Medulla oblongata (tissue), 1 donor: ENCODE results near the gene PROZ.

Experiments
- DNase-seq: peaks from one replicate; pipeline ENCODE4 v3.0.0-alpha.2; 2015; ENCODE audit errors: extremely low spot score

PROZ gene

GRCh38 chr13:113120300-113121182, 37.9 kb upstream of the PROZ start:
- DNase-seq: no peak

- no peak for DNase-seq
Measured at GRCh38 chr13:113121183-113121927, 37.1 kb upstream of the PROZ start.

DNA sequence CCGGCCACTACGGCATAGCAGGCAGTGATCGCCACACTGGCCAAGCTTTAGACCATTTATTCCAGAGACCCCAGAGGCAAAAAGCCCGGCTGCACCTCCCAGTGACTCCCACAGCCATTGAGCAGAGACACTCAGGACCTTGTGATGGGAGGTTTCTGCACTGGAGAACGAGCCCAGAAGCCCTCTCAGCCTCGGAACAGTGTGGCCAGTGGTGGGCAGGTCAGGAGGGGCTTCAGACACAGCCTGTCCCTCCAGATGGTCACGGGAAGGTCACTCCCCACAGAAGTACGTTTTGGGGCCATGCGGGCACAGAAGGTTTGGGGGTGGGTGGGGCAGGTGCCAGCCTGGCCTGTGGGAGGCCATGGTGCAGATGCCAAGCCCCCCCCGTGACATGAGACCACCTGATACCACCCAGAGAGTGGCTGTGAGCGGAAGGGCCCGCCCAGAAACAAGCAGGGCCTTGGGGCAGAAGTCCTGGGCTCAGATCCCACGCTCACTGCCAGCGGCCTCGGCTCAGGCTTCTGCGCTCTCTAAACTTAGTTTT, 36.4 kb upstream of the PROZ start:
- no peak for DNase-seq

DNA sequence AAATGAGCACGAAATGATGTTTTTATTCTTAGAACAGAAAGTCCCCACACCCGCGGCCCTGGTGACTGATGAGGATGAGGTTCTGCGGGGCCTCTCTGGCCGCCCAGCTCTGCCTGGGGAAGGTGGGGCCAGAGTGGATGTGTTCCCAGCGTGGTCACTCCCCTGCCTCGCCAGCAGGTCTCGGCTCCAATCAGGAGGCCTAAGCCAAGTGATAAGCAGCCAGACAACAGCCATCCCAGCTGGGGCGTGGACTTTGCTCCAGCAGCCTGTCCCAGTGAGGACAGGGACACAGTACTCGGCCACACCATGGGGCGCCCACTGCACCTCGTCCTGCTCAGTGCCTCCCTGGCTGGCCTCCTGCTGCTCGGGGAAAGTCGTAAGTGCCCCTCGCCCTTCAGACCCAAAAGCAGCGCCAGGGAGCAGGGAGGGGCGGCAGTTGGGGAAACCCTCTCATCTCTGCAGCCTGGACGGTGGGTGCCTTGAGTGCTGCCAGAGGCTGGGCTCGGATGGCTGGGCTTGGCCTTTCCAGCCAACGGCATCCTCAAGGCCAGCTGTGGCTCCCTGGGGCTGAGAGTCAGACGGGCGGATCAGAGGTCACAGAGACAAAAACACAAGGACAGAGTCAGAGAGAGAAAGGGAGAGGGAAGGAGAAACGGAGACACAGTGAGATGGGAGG, 35.8 kb upstream of the PROZ start, which contains the start of gene F10:
F10 (plus strand) TSS at position 250 of the 676 bp plus-strand sequence; CDS start at position 307, 57 bp downstream.
- no peak for DNase-seq

DNA sequence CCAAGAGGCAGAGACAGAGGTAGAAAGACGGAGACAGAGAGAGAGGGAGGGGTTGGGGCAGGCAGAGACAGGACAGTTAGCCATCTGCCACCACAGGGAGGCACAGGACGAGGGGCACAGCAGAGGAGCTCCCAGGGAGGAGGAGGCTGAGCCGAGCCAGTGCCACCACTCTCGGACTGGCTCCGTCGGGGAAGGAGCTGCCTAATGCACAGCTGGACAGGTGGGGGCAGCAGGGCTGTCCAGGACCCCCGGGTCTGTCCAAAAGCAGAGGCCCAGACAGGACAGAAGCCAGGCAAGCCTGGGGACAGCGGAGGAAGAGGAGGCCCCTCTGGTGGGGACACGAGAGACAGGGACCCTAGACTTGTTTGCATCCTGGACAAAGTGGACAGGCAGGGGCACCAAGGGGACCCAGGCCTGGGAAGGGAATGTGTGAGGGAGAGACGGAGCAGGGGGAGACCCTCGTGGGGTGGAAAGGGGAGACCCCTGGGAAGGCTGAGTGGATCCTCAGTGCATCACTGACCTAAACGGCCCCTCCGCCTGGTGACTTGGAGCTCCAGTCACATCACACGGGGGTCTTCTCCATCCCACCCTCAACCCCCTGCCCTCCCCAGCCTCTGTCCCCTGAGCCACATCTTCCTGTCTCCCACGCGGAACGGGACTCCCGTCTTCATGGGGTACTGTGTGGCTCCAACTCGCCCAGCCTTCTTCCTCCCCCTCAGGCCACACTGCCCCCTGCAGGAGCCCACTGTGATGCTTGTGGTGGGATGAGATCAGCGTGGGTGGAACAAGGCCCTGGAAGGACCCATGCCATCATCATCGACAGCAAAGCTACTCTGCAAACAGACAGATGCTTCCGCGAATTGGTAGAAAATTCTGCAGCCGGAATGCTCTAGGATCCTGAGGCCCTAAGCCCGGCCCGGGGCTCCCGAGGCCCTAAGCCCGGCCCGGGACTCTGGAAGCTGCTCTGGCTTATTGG, 34.9 kb upstream of the PROZ start:
- no peak for DNase-seq

GRCh38 chr13:113124211-113124970, 34.1 kb upstream of the PROZ start:
- DNase-seq: no peak

GRCh38 chr13:113125506-113126264, 32.8 kb upstream of the PROZ start:
- no peak for DNase-seq

- no peak for DNase-seq
Measured at GRCh38 chr13:113126265-113127150, 31.9 kb upstream of the PROZ start.

GRCh38 chr13:113129480-113129879, 29.0 kb upstream of the PROZ start:
- no peak for DNase-seq

DNA sequence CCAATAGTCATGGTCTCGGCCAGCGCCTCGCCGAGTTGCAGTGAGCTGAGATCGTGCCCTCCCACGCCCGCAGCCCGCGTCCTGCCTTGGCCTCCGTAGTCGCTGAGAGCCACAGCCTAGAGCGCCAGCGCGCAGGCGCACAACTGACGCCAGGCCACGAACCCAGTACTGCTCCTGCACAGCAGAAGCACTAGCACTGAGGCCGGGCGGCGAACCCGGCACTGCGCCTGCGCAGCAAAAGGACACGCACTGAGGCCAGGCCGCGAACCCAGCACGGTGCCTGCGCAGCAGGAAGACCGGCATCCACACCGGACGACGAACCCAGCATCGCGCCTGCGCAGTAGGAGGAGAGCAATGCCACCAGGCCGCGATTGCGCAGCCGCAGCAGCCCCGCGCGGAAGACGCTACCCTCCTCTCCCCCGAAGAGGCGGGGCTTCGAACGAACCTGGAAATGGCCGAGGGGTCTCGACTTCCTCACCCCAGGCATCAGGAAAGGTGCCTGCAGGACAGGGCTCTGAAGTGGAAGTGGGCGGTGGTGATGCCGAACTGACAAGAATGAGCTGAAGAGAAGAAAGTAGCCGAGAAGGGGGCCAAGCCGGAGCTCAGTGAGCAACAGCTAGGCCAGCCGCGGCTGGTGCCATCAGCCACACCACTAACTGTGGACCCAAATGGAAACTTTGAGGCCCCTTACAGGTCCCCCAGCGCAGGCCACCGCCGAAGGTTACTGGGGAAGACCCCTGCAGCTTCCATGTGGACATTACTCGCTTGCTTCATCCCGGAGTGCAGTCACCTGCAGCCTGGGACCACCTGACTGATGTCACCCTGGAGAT, 28.3 kb upstream of the PROZ start:
- DNase-seq: no peak

DNA sequence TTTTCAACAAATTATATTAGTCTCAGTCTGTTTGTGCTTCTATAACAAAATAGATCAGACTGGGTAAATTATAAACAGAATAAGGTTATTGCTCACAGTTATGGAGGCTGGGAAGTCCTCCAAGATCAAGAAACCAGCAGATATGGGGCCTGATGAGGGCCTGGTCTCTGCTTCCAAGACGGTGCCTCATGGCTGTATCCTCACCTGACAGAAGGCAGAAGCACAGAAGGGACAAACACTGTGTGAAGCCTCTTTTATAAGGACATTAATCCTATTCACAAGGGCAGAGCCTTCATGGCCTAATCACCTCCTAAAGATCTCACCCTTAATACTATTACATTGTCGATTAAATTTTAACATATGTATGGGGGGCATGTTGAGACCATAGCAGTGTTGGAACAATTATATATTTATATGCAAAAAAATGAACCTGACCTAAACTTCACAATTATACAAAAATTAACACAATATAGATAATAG, 23.1 kb upstream of the PROZ start:
- DNase-seq: no peak

DNA sequence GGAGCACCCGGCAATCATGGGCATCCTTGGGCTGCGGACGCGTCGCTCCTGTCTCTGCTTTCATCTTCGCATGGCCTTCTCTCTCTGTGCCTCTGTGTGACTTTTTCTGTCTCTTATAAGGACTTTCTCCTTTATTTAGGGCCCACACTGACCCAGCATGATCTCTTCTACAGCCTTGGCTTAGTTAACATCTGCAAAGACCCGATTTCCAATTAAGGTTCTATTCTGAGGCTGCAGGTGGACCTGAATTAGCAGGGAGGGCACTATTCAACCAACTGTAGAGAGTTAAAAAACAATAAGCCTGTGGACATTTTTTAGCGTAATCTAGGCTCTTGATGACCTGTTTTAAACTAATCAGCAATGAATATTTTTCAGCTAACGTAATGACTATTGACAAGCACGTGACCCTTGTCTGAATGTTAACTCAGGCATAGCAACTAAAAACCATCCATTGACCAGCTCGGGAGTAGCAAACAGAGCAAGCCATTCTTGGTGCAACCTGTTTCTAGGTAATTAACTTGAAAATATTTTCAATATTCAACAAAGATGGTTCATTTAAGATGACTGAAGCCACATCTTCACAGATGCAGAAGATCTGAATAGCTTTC, 20.7 kb upstream of the PROZ start:
- DNase-seq: no peak

- no peak for DNase-seq
Measured at GRCh38 chr13:113138792-113139551, 19.5 kb upstream of the PROZ start.

DNA sequence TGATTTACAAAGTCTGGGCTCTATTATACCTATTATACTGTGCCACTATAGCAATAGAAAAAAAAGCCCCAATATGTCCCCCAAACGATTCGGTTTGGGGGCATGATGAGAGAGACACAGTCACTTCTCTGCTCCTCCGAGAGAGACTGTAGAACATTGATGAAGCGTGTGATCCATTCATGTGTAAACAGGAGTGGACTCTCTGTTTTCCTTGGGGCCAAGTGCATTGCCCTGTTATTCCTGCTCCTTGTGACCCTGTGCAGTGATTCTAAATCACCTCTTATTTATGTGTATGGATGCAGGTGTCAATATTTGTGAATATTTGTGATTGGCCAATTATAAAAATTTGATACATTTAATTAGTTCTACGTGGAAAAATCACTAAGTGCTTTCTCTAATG, 18.9 kb upstream of the PROZ start:
- DNase-seq: no peak

DNA sequence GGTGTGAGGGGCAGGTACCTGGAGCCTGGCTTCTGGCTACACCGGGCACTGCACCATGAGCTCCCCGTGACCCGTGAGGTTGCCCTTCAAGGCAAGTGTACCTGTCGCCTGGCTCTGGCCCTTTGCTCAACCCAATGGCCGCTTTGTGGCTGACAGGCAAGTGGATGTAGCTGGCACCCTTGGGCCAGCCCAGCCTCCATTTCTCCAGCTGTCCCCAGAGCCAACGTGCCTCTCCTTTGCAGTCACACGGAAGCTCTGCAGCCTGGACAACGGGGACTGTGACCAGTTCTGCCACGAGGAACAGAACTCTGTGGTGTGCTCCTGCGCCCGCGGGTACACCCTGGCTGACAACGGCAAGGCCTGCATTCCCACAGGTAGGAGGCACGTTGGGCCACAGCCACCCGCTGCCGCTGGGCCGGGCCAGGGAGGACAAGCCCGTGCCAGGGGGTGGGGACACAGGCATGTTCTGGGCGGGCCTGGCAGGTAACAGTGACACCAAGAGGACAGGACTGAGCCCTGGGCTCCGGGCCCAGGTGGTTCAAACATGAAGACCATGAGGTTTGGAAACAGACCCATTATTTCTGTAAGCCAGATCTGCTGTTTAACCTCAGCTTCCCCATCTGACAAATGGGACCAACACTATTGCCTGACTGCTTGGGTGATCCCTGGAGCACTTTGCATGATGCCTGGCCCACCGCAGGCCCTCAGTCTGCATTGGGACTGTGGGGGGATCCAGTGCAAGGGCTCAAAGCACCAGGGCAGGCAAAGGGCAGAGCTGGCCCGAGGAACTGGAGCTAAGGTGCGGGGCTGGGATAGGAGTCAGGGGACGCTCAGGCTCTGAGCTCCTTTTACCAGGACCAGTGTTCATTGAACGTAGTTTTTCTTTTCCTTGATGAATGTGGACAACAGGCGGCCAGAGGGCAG, 17.5 kb upstream of the PROZ start:
- no peak for DNase-seq
